GM19240 (cell line): ENCODE measurements around the gene ZBTB7C.
A peak's percentile ranks its signal among the peaks of the same experiment; 100 is the strongest.

ENCODE experiments used
- DNase-seq: peaks from one replicate; pipeline ENCODE4 v3.0.0; 2011; ENCODE audit warnings: low spot score; ENCODE audit not compliant: insufficient read length

Gene ZBTB7C

DNA sequence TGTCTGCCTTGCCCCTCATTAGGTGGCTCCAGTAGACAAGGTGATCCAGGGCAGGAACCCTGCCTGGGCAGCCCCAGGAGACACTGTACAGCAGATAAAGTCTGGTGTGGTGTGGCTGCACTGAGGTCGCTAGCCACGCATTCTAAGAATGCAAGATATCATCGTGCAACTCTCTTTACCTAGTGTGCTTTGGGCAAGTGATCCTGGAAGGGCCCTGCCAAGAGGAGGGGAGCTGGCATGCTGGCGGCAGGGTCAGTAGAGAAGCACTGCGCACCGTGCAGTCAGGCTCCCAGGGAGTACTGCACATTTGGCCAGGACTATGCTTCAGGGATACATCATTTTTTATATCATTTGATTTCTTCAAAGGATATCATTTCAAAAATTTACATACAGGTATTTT lies 283.5 kb downstream of the ZBTB7C start:
- no peak for DNase-seq

DNA sequence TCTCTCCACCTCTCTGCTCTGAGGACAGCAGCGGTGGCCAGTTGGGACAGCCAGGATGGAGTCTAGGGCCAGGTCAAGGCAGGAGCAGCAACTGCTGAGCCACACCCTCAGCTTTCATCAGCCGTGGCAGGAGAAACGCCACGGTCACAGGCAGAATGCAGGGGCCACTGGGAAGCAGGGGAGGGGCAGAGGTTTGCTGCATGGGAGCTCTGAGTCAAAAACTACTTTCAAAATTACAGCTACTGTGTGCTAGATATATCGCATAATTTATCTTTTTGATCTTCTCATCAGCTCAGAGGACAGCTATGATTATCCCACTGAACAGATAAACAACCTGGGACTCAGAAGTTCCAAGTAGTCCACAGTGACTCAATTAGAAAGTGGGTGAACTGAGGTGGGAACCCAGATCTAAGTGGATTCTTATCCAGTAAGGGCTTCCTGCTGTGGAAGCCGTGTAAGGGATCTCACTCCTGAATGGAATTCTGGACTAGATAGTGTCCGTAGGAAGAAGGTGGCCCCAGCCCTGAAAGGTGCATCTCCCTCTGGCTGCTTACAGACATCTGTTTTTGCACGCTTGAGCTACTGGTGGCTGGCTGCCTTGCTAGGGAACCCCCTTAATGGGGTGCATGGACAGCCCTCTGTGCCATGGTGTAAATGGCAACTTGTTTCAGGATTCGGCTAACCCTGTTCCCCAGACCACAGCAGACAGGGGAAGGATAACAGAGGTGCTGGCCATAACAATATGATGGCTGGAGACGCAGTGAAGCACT lies 284.1 kb downstream of the ZBTB7C start:
- peak; percentile 29 for DNase-seq

DNA sequence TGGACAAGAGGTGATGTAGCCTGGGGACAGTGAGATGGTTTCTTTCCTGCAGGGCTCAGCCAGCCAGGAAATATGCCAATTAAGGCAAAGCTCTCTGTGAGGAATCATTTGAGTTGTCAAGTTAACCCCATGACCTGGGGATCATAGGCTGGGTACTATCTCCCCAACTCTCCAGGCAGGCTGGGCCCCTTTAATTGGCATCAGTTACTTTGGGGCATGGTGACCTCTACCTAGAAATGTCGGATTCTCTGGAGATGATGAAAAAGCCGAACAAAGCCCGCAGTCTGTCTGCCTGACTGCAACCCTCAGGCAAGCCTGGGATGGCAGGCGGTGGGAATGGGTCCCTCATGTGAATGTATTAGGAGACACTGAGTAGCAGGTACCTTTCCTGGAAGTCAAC lies 285.2 kb downstream of the ZBTB7C start:
- DNase-seq, result no peak

DNA sequence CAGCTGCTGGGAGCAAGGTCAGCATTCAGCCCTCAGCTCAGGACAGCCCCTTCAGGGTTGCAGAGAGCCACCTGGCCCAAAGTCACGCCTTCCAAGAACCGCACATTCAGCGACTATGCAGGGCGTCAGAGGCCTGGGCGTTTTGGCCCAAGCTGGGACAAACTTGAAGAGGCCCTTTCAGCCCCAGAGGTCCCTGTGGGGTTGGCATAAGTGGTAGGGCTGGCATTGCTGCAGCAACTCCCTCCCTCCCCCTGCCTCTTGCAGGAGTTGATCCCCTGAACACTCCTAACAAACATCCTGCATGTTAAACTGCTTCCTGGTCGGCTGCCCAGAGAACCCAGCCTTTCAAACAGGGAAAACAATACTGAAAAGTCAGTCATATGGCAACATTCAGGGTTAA lies 285.9 kb downstream of the ZBTB7C start:
- no peak for DNase-seq

DNA sequence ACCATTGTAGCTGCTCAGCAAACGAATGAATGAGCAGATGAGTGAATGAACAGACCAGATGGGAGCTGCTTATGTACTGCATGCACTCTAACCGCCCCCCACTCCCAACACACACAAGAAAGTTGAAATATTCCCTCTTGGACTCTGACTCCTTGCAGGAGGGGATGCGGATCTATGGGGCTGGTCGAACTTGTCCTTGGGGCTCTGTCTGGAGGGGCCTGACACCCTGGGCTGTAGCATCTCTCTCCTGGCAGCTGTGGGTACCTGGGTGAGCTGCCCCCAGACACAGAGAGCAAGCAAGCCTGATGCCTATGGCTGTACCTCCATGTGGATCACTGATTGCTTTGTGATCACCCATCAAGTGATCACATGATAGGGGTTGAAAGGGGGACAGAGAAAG lies 286.4 kb downstream of the ZBTB7C start:
- no peak for DNase-seq

DNA sequence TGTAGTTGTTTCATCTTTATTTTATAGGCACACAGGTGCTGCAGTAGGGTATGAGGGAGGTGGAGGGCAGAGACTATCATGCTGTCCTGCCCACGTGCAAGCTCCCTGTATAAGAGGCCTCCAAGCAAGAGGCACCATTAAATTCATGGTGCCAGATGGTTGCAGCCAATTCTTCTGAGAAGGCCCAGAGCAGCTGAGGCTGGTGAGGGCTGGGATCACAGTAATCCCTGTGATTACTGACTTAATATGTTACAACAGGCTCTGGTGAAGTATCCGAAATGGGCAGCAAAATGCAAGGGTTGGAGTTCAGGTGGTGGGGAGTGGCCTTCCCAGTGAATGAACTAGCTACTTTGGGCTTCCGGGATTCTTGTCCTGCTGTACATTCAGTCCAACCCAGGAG lies 286.8 kb downstream of the ZBTB7C start:
- DNase-seq, result no peak

DNA sequence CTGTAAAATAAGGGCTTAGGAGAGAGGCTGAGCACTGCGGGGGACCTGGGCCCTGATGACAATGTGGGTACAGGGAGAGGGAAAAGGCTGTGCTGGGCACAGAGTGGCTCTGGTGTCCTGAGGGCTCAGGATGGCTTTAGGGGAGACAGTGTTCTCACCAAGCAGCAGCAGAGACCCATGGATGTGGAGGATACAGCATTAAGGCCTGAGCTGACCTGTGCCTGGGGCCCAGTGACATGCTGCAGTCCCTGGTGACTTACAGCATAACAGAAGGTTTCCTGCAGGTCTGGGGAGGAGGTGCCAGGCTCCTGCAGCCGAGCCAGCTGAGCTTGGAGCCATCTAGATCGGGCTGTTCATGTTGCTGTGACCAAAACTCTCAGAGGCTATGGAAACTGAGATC lies 287.4 kb downstream of the ZBTB7C start:
- DNase-seq, result no peak

DNA sequence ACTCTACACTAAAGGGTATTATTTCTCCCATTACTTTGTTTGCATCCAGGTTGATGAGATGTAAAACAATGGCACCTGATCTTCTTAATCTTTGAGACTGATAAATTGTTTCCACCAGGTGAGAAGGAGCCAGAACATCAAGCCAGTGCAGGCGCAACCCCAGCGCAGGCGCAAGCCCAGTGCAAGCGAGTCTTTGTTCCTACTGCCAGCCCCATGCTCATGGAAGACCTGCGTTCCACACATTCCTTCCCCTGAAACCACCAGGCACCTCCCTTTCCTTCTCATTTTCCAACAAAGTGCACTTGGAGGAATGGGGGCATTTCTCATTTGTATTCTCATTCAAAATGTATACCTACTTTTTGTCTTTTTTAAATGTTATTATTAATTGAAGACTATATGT lies 290.0 kb downstream of the ZBTB7C start:
- no peak for DNase-seq

DNA sequence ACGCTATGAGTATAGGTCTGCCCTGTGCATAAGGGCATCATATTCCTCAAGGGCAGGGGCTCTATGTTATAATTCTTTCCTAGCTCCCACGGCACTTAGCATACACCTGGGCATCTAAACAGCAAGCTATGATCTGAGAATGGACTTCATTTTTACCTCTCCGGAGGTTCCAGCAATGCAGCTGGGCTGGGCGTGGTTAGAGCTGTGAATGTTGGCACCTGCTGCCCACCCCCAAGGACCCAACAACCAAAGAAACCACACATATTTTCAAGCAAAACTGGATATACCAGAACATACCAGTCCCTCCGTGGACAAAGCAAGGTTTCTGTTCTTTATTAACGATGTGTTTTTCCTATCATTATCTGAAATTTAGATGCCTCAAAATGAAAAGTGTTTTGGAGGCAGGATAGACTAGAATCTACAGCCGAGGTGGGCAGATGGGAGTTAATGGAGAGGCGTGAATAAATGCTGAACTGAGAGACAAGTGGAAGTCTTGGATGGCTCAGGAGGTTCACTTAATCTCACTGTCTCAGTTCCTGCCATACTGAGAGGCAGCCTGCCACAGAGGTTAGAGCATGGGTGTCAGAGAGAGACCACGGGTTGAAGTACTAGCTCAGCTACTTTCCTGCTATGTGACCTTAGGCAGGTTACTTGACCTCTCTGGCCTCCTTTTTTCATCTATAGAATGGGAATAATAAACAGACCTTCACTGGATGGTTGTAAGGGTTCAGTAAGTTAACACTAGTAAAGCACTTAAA lies 292.1 kb downstream of the ZBTB7C start:
- DNase-seq, result no peak

DNA sequence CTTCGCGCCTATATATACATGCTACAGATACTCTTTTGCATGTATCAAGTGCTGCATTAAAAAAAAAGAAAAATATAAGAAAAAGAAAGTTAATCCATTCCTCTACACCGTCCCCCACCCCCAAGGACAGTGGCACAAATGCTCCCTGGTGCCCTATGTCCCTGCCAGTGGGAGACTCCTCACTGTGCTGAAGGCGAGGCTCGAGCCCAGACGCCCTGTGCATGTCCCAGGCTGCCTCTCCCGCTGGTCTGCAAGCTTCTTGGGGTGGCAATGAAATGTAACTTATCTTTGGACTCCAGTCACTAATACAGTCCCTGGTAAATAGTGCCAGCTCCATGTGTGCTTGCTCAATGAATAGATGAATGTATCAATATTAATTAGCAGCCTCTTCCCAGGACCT lies 293.2 kb downstream of the ZBTB7C start:
- DNase-seq, result no peak

DNA sequence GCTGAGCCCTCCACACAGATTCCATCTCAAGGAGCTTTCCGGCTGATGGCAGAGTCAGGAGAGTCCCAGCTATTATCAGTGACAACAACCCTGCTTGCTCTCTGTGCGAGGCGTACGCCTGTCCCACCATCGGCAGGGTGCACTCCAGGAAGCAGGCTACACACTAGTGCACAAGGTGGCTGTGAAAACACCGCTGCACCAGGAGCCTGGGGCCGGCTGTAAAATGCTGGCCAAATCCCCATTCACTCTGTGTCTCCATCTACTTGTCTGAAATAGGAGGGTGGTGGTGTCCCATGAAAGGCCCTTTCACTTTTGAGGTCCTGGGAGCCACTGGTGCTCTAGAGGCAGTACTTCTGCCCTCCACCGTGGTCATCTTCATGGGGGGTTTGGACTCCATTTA lies 295.5 kb downstream of the ZBTB7C start:
- DNase-seq, result no peak

DNA sequence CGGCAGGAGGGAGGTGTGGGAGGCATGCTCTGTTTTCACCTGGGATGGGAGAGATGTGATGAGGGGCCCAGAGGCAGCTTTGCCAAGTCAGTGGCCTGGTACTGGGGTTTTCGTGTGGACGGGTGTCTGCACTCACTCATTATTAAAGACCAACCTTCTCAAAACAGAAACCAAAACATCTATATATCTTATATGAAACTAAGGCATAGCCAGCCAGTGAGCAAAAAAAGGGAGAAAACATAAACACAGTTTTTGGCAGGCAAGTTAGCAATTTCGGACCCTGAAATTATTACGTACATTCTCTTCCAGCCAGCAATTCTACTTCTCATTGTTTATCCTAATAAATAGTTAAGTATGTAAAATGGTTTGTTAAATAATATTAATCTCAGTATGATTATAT lies 297.6 kb downstream of the ZBTB7C start:
- DNase-seq, result no peak

DNA sequence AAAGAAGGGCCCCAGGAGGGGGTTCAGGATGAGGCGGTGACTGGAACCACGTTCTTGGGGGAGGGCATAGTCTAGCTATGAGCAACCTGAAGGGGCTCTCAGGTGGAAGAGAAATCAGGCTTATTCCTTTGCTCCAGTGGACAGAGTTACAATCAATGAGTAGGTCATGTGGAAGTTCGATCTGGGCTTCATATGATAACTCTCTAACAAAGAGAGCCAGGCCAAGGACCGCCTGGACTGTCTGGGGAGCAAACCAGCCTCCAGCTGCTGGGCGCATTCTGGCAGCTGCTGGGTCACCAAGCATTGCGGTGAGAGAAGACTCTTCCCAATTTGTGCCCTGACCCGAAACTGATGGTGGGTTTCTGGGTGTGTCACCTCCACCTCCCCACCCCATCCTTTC lies 298.4 kb downstream of the ZBTB7C start:
- DNase-seq, result no peak

DNA sequence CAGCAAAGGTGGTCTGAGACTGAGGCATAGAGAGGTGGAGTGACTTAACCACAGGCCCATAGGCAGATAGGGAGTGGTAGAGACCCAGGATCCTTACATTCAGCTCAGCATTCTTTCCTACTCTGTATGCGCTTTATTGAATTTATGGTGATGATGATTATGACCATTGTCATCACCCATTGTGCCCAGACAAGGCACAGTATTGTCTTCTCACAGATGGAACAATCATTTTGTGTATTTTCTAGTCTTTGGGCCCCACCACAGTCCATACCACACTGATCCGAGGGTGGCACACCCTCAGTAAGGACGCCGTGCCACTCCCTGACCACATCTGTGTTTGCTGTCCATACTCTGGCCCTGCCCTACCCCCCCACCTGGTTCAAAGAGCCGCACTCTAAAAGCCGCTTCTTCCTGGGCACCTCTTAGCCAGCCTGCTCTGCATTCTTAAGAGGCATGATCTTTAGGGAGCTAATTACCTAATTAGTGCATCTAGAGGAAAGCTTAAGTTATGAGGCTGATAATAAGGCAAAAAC lies 299.2 kb downstream of the ZBTB7C start:
- no peak for DNase-seq

DNA sequence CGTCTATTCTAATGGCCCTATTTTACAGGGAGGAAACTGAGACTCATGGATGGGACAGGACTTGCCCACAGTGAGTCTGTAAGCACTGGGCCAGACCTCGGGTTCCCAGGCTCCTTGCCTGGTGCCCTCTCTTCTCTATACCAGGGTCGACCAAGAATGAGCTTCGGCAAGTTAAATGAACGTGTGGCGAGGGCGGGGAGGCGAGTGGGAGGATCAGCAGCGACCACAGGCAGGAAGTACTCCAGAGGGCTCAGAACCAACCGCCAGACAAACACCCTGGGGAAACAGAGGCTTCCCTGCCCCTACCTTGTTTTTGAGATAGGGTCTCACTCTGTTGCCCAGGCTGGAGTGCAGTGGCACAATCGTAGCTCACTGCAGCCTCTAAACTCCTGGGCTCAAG lies 301.0 kb downstream of the ZBTB7C start:
- DNase-seq, result no peak

DNA sequence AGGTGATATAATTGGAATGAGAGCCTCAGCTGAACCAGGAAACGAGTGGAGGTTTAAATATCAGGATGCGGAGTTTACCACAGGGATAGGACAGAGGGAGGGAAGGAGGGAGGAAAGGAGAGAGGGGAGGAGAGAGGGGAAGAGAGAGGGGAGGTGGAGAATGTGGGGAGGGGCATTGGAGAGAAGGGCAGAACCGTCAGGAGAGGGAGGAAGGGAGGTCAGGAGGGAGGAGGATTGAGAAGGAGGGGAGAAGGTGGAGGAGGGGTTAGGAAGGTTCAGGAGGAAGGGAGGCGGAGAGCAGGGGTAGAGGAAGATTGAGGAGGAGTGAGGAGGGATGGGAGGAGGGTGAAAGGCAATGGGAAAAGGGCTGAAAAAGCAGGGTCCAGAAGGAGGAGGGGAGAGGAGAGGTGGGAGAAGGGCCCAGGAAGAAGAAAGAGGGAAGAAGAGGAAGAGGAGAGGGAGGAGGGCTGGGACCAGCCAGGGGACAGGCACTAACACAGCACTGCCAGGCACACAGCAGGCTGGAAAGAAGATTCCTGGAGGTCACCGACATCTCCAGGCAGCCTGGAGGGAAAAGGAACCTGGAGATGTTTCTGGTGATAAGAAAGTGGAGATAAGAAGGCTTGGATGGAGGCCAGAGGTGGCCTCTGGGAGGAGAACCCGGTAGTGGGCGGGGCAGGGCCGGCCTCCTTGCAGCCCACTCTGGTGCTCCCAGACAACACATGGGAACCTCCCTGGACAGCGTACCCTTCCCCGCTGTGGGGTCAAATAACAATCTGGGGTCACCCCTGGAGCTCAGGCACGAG lies 302.0 kb downstream of the ZBTB7C start:
- DNase-seq, result no peak

DNA sequence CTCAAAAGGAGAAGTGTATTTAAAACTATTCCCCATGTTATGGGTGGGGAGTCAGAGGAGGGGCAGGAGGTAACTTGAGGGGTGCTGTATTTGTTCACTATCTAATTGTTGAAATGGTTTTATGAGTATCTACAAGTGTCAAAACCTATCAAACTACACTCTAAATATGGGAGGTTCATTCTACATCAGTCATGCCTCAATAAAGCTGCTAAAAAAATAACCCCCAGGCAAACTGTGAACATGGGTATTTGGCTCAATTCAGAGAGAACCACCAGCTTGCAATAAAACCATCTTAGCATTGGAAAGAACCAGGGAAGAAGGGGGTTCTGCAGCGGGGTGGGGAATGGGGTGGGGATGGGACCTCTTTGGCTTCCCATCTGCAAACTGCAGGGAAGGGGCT lies 302.7 kb downstream of the ZBTB7C start:
- DNase-seq, result no peak

DNA sequence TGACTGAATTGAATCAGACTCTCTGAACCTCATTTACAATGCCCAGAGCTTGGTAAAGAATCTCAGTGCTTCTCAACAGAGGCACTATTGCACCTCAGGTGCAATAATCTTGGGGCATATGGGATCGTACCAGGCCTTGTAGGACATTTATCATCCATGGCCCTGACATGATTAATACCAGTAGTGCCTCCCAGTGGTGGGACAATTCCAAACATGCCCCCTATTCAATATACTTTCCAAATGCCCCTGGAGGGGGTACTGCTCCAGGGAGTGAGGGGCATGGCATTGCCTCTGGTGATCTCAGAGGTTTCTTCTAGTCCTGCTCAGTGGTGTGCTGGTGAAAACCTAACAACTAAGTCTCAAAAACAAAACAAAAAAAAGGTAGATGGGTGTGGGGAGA lies 303.9 kb downstream of the ZBTB7C start:
- DNase-seq, result no peak

DNA sequence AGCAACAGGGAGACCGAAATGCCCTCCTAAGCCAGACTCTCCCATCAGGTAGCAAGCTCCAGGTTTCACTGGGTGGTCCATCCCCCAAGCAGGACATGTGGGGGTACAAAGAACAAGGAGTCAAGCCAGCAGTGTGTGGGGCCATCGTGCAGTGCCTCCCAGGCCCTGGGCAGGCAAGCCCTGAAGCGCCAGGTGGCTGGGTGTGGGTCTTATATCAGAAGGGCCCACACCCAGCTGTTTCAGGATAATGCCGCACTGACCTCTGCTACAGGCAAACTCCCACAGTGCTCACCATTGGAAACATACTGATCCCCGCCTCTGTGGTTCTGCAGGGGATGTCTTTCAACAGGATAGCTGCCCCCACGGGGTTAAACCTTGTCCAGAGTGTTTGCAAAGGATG lies 304.5 kb downstream of the ZBTB7C start:
- DNase-seq, result no peak

DNA sequence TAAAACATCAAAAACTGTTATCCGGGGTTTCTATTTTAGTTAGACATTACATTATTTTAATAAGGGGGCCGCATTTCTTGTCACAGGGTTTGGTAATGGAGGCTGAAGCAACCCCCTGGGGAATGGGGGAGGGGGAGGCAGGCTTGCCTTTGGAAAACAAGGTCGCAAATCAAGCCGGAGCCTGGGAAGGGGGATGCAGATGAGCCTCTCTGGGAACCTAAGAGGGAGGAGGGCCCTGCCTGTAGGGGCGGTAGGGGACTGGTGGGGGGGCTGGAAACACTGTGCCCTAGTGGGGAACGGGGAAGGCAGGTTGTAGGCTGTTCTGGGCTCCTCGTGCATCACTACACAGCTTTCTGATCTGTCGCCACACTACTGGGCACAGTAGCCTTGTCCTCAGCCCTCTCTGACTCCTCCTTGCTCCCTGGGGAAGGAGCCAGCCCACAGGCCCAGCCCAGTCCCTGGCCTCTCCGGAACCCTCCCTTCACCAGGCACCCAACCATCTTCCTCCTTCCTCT lies 308.5 kb downstream of the ZBTB7C start:
- DNase-seq, result no peak

DNA sequence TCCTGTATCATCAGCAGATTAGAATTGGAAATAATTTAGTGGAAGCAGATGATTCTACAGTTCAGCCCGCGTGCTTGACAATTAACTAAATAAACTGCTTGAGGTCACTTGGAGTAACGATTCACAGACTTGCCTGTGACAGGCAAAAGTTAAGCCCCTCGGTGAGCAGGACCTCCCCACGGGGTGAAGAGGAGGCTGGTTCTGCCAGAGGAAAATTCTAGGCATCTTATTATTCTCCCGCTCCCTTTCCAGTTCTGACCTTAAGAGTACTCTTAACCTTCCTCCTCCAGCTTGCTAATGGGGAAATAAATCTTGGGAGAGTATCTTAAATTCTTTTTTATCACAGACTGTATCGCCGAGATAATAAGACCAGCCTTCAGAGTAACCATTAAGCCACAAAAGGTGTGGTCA lies 309.0 kb downstream of the ZBTB7C start:
- DNase-seq, result no peak
